HG03460 (cell line): ENCODE measurements around the gene AGRN.
"Not testable (repeated sequence)": the region's sequence is repeated elsewhere in the genome, so short reads cannot be mapped to it uniquely, and the experiment has no call there.

Experiments
- ATAC-seq: cut with Tn5 transposase; IDR thresholded peaks from one replicate; pipeline ENCODE4 v1.9.1; 2021; ENCODE audit not compliant: unreplicated experiment

Gene AGRN

GRCh38 chr1:1000357-1001056 lies 19.4 kb upstream of the AGRN start:
- peak; percentile 9 for ATAC-seq

GRCh38 chr1:1001057-1001783 lies 18.7 kb upstream of the AGRN start:
- no peak for ATAC-seq

- ATAC-seq = no peak
These were observed 16.1 kb upstream of the AGRN start for GRCh38 chr1:1003618-1004419.

GRCh38 chr1:1004420-1004779 lies 15.5 kb upstream of the AGRN start:
- no peak for ATAC-seq

GRCh38 chr1:1004780-1005697 lies 14.9 kb upstream of the AGRN start:
- ATAC-seq = no peak

- no peak for ATAC-seq
These were observed 14.1 kb upstream of the AGRN start for GRCh38 chr1:1005774-1006304.

GRCh38 chr1:1006305-1007159 lies 13.4 kb upstream of the AGRN start:
- no peak for ATAC-seq

GRCh38 chr1:1010131-1010530 lies 9.8 kb upstream of the AGRN start:
- not testable (repeated sequence) for ATAC-seq

GRCh38 chr1:1011396-1011949 lies 8.4 kb upstream of the AGRN start:
- ATAC-seq = no peak

- not testable (repeated sequence) for ATAC-seq
These were observed 7.2 kb upstream of the AGRN start for GRCh38 chr1:1012736-1013104.

- ATAC-seq = peak; percentile 77
These were observed 6.6 kb upstream of the AGRN start, which contains the start of gene ISG15 for GRCh38 chr1:1013105-1013921. Gene ISG15 (plus strand): TSS chr1:1013497. CDS start chr1:1013574, 77 bp downstream.

- no peak for ATAC-seq
These were observed 5.8 kb upstream of the AGRN start for GRCh38 chr1:1013922-1014648.

- ATAC-seq = no peak
These were observed 4.9 kb upstream of the AGRN start for GRCh38 chr1:1014799-1015681.

- ATAC-seq = not testable (repeated sequence)
These were observed 2.3 kb upstream of the AGRN start for GRCh38 chr1:1017397-1018320.

GRCh38 chr1:1018321-1018685 lies 1.6 kb upstream of the AGRN start:
- not testable (repeated sequence) for ATAC-seq
